Neuronal stem cell (in vitro differentiated cells): ENCODE measurements around the gene COL13A1.

ENCODE experiments used
- DNase-seq: peaks from one replicate; pipeline ENCODE4 v3.0.0-alpha.2; 2013; ENCODE audit warnings: low spot score
- H2AFZ ChIP-seq: one replicate; pipeline ENCODE4 v1.6.1; 2013; ENCODE audit warnings: mild to moderate bottlenecking, low read length, inconsistent platforms
- H2AK5ac ChIP-seq: 2 replicates; pipeline ENCODE4 v1.6.1; 2013; ENCODE audit warnings: low read depth, mild to moderate bottlenecking, inconsistent platforms, low read length, moderate library complexity, mixed read lengths
- H2BK120ac ChIP-seq: 2 replicates; pipeline ENCODE4 v1.6.1; 2013; ENCODE audit warnings: low read depth, mild to moderate bottlenecking, inconsistent platforms, low read length, moderate library complexity, mixed read lengths
- H2BK12ac ChIP-seq: one replicate; pipeline ENCODE4 v1.6.1; 2013; ENCODE audit warnings: low read length, inconsistent platforms
- H2BK15ac ChIP-seq: 2 replicates; pipeline ENCODE4 v1.6.1; 2013; ENCODE audit warnings: mild to moderate bottlenecking, low read length, inconsistent platforms, mixed read lengths
- H2BK5ac ChIP-seq: one replicate; pipeline ENCODE4 v1.6.1; 2013; ENCODE audit warnings: inconsistent platforms, mild to moderate bottlenecking, low read length, moderate library complexity
- H3K14ac ChIP-seq: one replicate; pipeline ENCODE4 v1.6.1; 2013; ENCODE audit warnings: low read length, inconsistent platforms
- H3K18ac ChIP-seq: 2 replicates; pipeline ENCODE4 v1.6.1; 2013; ENCODE audit warnings: low read length, inconsistent platforms
- H3K23ac ChIP-seq: 2 replicates; pipeline ENCODE4 v1.6.1; 2013; ENCODE audit warnings: low read depth, mild to moderate bottlenecking, mixed read lengths, low read length, inconsistent platforms; ENCODE audit not compliant: poor library complexity
- H3K27ac ChIP-seq: replicated peaks from 3 replicates; pipeline ENCODE4 v1.5.1; 2013; ENCODE audit warnings: low read length, inconsistent platforms
- H3K27me3 ChIP-seq, 3 experiments: 2 replicates each; pipeline ENCODE4 v1.6.1; 2013; ENCODE audit warnings: low read length in 3 of 3, mild to moderate bottlenecking in 2 of 3, inconsistent platforms in 1 of 3, low read depth in 1 of 3, mixed read lengths in 1 of 3, moderate library complexity in 1 of 3; ENCODE audit not compliant: control insufficient read depth in 3 of 3, insufficient read depth in 3 of 3
- H3K36me3 ChIP-seq, 2 donors: replicated peaks in 1 of 2; 2 replicates each; pipeline ENCODE4 v1.6.1; 2013; ENCODE audit warnings: low read length in 2 of 2; ENCODE audit not compliant: control insufficient read depth in 2 of 2, insufficient read depth in 2 of 2
- H3K4ac ChIP-seq: 2 replicates; pipeline ENCODE4 v1.6.1; 2013; ENCODE audit warnings: inconsistent platforms, mild to moderate bottlenecking, low read length, moderate library complexity
- H3K4me1 ChIP-seq, 2 donors: 1 replicate in 1 of 2; 2 replicates in 1 of 2; pipeline ENCODE4 v1.6.1; 2013; ENCODE audit warnings: low read length in 2 of 2, low read depth in 1 of 2; ENCODE audit not compliant: control insufficient read depth in 2 of 2, insufficient read depth in 1 of 2
- H3K4me2 ChIP-seq: one replicate; pipeline ENCODE4 v1.6.1; 2013; ENCODE audit warnings: mild to moderate bottlenecking, low read length, inconsistent platforms; ENCODE audit not compliant: insufficient read depth, poor library complexity, severe bottlenecking
- H3K4me3 ChIP-seq, 2 donors: 2 replicates each; pipeline ENCODE4 v1.5.1; 2013; ENCODE audit warnings: low read length in 2 of 2, mild to moderate bottlenecking in 2 of 2, inconsistent platforms in 1 of 2, moderate library complexity in 1 of 2
- H3K79me1 ChIP-seq: one replicate; pipeline ENCODE4 v1.6.1; 2013; ENCODE audit warnings: low read depth, mild to moderate bottlenecking, inconsistent platforms, low read length, moderate library complexity
- H3K9ac ChIP-seq: one replicate; pipeline ENCODE4 v1.6.1; 2013; ENCODE audit warnings: mild to moderate bottlenecking, low read depth, low read length, inconsistent platforms; ENCODE audit not compliant: poor library complexity
- H3K9me3 ChIP-seq, 2 donors: replicated peaks in 1 of 2; 2 replicates each; pipeline versions ENCODE3 to v1.6.1; 2013; ENCODE audit warnings: low read length in 2 of 2, mild to moderate bottlenecking in 2 of 2, inconsistent platforms in 1 of 2, low read depth in 1 of 2, mixed read lengths in 1 of 2, moderate library complexity in 1 of 2; ENCODE audit not compliant: control insufficient read depth in 2 of 2, insufficient read depth in 1 of 2
- H4K8ac ChIP-seq: one replicate; pipeline ENCODE4 v1.6.1; 2013; ENCODE audit warnings: low read depth, mild to moderate bottlenecking, inconsistent platforms, low read length, moderate library complexity
- H4K91ac ChIP-seq: one replicate; pipeline ENCODE4 v1.6.1; 2013; ENCODE audit warnings: low read length, low read depth, mild to moderate bottlenecking, inconsistent platforms; ENCODE audit not compliant: poor library complexity
- WGBS, 2 donors: extraction: QIAGEN DNeasy Blood & Tissue Kit; methylation state at CpG; one replicate each; pipeline ENCODE4 v1.1.7; 2013; ENCODE audit warnings: missing lambda C conversion rate in 2 of 2, mixed read lengths in 1 of 2; ENCODE audit not compliant: insufficient read length in 2 of 2, insufficient replicate concordance in 1 of 2; ENCODE audit errors: extremely low coverage in 2 of 2; 5-methylcytosine and 5-hydroxymethylcytosine counted together

Gene COL13A1

DNA sequence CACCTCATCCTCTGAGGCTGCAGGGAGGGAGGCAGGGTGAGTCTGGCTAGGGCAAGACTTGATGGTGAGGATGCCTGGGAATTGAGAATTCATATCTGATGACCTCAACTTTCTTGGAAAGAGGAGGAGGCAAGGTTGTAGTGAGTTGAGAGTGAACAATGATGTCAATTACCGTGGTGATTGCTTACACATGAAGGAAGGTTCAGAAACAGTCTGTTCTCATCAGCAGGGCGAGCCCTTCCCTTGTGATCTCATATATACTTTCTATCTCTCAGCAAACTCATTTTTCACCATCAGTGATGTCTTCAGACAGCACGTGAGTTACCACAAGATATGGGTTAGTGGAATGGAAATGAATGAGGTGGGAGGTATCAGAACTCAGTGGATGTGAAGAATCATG lies 20.1 kb upstream of the COL13A1 start:
- H3K79me1 ChIP-seq, result no peaks in the 10 kb centered on the region

DNA sequence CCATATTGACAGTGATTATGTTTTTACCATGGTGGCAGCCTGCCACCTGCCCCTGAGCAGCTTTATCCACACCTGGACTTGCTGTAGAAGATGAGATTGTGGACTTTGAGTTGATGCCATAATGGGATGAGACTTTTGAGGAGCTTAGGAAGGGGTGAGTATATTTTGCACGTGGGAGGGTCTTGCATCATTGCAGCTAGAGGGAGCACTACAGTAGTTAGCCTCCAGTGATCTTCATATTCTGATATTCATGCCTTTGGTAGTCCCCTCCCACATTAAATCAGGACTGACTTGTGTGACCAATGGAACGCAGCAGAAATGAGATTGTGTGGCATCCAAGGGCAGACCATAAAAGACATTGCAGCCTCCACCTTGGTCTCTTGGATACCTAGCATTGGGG lies 18.2 kb upstream of the COL13A1 start:
- Histone ChIP-seq H3K4ac (no peak overlapping the region), H2BK120ac (no peak overlapping the region), H4K91ac (no peak overlapping the region), H2AFZ (no peak overlapping the region), H3K23ac (no peak overlapping the region), H3K27me3 (peaks cover 0 to 6% (median 0%) of the 10 kb centered on the region in 3 experiments), H3K36me3 (no peaks in the 10 kb centered on the region), H3K4me1 (no peaks in the 10 kb centered on the region), H3K9ac (no peak overlapping the region), H3K4me2 (no peak overlapping the region), H3K14ac (no peak overlapping the region), H3K9me3 (no peaks in the 10 kb centered on the region), H3K18ac (no peak overlapping the region), H3K4me3 (no peak overlapping the region), H3K27ac (no peak overlapping the region), H4K8ac (no peak overlapping the region), H2AK5ac (no peak overlapping the region), H2BK5ac (no peak overlapping the region), H3K79me1 (no peaks in the 10 kb centered on the region), H2BK12ac (no peak overlapping the region), H2BK15ac (no peak overlapping the region)
- WGBS, 2 donors, result no CpG with 5 or more reads among the region's 2 CpGs
- DNase-seq, result no peak

More for the DNA sequence above, 20.1 kb upstream of the COL13A1 start:
- Histone ChIP-seq H2AK5ac (no peak overlapping the region), H3K4me3 (no peak overlapping the region), H3K23ac (no peak overlapping the region), H2BK15ac (no peak overlapping the region), H2BK120ac (no peak overlapping the region), H3K36me3 (no peaks in the 10 kb centered on the region), H3K27me3 (peaks cover 0 to 3% (median 0%) of the 10 kb centered on the region in 3 experiments), H4K91ac (no peak overlapping the region), H3K9me3 (no peaks in the 10 kb centered on the region), H2AFZ (no peak overlapping the region), H4K8ac (no peak overlapping the region), H3K4me1 (no peaks in the 10 kb centered on the region), H3K9ac (no peak overlapping the region), H3K18ac (no peak overlapping the region), H2BK5ac (no peak overlapping the region), H3K4me2 (no peak overlapping the region), H3K4ac (no peak overlapping the region), H3K27ac (no peak overlapping the region), H2BK12ac (no peak overlapping the region), H3K14ac (no peak overlapping the region)
- no peak for DNase-seq
- whole genome bisulfite sequencing, 2 donors, result no CpG with 5 or more reads among the region's 3 CpGs

DNA sequence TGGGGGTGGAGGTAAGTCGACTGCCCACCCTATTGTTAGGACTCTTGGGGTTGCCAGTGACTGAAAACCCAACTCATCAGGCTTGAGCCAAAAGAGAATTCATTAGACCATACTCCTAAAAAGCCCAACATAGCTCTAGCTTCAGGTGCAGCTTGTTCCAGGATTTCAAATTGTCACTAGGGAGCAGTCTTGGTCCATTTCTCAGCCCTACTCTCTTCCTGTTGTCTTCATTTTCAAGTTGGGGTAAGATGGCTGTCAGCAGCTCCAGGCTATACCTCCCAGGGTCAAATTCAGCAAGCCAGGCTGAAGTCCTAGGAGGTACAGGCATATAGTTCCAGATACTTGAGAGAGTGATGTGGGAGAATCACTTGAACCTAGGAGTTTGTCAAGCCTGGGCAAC lies 14.9 kb upstream of the COL13A1 start:
- Histone ChIP-seq H3K4me3 (no peak overlapping the region), H2AK5ac (no peak overlapping the region), H3K9me3 (peaks cover 0 to 3% of the 10 kb centered on the region in 2 donors), H3K9ac (no peak overlapping the region), H3K79me1 (no peaks in the 10 kb centered on the region), H2AFZ (no peak overlapping the region), H3K4me1 (no peaks in the 10 kb centered on the region), H4K91ac (no peak overlapping the region), H4K8ac (no peak overlapping the region), H3K27me3 (peaks cover 0 to 3% (median 0%) of the 10 kb centered on the region in 3 experiments), H3K27ac (no peak overlapping the region), H3K4me2 (no peak overlapping the region), H2BK12ac (no peak overlapping the region), H3K36me3 (no peaks in the 10 kb centered on the region), H3K18ac (no peak overlapping the region), H3K14ac (no peak overlapping the region), H3K23ac (no peak overlapping the region), H2BK5ac (no peak overlapping the region), H2BK120ac (no peak overlapping the region), H3K4ac (no peak overlapping the region), H2BK15ac (no peak overlapping the region)
- no peak for DNase-seq
- no CpG with 5 or more reads among the region's 1 CpG for WGBS, 2 donors

DNA sequence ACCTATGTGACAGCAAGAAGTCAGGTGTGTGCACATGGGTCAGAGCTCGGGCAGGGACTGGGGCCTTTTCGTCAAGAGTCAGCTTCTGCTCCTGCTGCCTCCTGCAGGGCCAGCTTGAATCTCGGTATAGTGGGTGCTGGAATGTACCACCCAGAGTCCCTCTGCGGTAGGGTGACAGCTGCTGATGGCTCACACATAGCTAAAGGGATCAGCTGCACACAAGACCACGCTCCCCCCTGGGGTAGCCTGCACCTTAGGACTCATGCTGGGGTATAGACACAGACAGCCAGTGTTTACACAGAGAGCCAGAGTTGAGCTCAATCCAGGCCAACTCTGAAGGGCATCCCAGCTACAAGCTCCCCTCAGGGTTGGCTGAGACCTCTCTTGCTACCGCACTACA lies 14.0 kb upstream of the COL13A1 start:
- H3K27me3 ChIP-seq, result peaks cover 0 to 3% (median 0%) of the 10 kb centered on the region in 3 experiments
- H3K4me1 ChIP-seq, result no peaks in the 10 kb centered on the region
- no peak for DNase-seq
- H3K4me2 ChIP-seq, result no peak overlapping the region
- H3K27ac ChIP-seq, result no peak overlapping the region
- no peak overlapping the region for H3K18ac ChIP-seq
- no peak overlapping the region for H3K9ac ChIP-seq
- H4K8ac ChIP-seq, result no peak overlapping the region
- no peak overlapping the region for H4K91ac ChIP-seq
- no peak overlapping the region for H3K23ac ChIP-seq
- no peak overlapping the region for H2AFZ ChIP-seq
- WGBS, 2 donors, result no CpG with 5 or more reads among the region's 6 CpGs
- H3K79me1 ChIP-seq, result no peaks in the 10 kb centered on the region
- no peak overlapping the region for H3K4me3 ChIP-seq
- no peak overlapping the region for H3K4ac ChIP-seq
- no peak overlapping the region for H2BK12ac ChIP-seq
- no peak overlapping the region for H2AK5ac ChIP-seq
- H3K9me3 ChIP-seq, result peaks cover 0 to 3% of the 10 kb centered on the region in 2 donors
- H2BK120ac ChIP-seq, result no peak overlapping the region
- H3K36me3 ChIP-seq, result no peaks in the 10 kb centered on the region
- no peak overlapping the region for H2BK5ac ChIP-seq
- no peak overlapping the region for H2BK15ac ChIP-seq
- no peak overlapping the region for H3K14ac ChIP-seq
